Heart left ventricle (tissue), 16 donors: ENCODE data around the gene CLCN4. TPM values are rescaled to one million over a fixed set of nuclear protein-coding genes. Genes with fewer than 3 reads are reported as not detected.

Source experiments
- ATAC-seq, 4 donors: fragments of 200-7000 bp; cut with Tn5 transposase; one replicate each; pipeline ENCODE4 v1.9.1; 2020 to 2022; ENCODE audit warnings: moderate library complexity in 4 of 4, mild to moderate bottlenecking in 3 of 4, moderate number of reproducible peaks in 1 of 4
- DNase-seq, 5 donors: peaks; one replicate each; pipeline ENCODE4 v3.0.0-alpha.2; 2020
- H3K27ac ChIP-seq, 12 donors: fragments of 200-600 bp; sonication (generic) in 4 of 12; one replicate each; pipeline versions ENCODE4 v1.5.0 to v1.8.0; 2016 to 2022; ENCODE audit warnings: mild to moderate bottlenecking in 2 of 12
- H3K27me3 ChIP-seq, 9 donors: fragments of 200-600 bp; sonication (generic) in 2 of 9; one replicate each; pipeline versions ENCODE4 v1.5.1 to v1.8.0; 2016 to 2022; ENCODE audit warnings: mild to moderate bottlenecking in 3 of 9
- H3K36me3 ChIP-seq, 9 donors: fragments of 200-600 bp; sonication (generic) in 2 of 9; one replicate each; pipeline versions ENCODE4 v1.5.0 to v1.8.0; 2018 to 2022; ENCODE audit warnings: mild to moderate bottlenecking in 2 of 9
- H3K4me1 ChIP-seq, 12 donors: fragments of 200-600 bp; sonication (generic) in 4 of 12; one replicate each; pipeline versions ENCODE4 v1.5.0 to v1.8.0; 2016 to 2022; ENCODE audit warnings: mild to moderate bottlenecking in 3 of 12
- H3K4me3 ChIP-seq, 12 donors: fragments of 200-600 bp; sonication (generic) in 4 of 12; one replicate each; pipeline versions ENCODE4 v1.5.0 to v1.8.0; 2017 to 2022; ENCODE audit warnings: mild to moderate bottlenecking in 9 of 12, moderate library complexity in 4 of 12
- H3K9me3 ChIP-seq, 12 donors: fragments of 200-600 bp; sonication (generic) in 4 of 12; one replicate each; pipeline versions ENCODE4 v1.5.0 to v1.8.0; 2016 to 2022; ENCODE audit warnings: mild to moderate bottlenecking in 1 of 12
- POLR2A ChIP-seq, 2 donors: fragments of 450-650 bp; IDR thresholded peaks; one replicate each; pipeline ENCODE4 v1.6.1; 2017; ENCODE audit warnings: antibody characterized with exemption in 2 of 2, mild to moderate bottlenecking in 2 of 2, moderate library complexity in 2 of 2
- WGBS, 4 donors: extraction: QIAGEN DNeasy Blood & Tissue Kit in 2 of 4; methylation state at CpG; one replicate each; pipeline versions ENCODE4 v1.1.5 to v1.1.7; 2013 to 2018; 5-methylcytosine and 5-hydroxymethylcytosine counted together
- intact Hi-C, 10 donors: fragments of 100-400 bp; cut with DNase I; formaldehyde crosslinking; loops; one replicate each; pipeline versions ENCODE4 v1.11.1 to v1.14.2; 2022
- polyA plus RNA-seq, 2 donors: library from polyadenylated mRNA; stranded (reverse); fragments of 200-250 nt; gene quantifications; one replicate each; pipeline ENCODE4 v1.2.3, GENCODE V29; 2013
- total RNA-seq, 9 donors: library from RNA; depleted of rRNA in 2 of 9; stranded (reverse); fragments of >200 nt in 2 of 9; fragmentation: NEBNext Ultra II Directional in 3 of 9; extraction: Animal tissue kit (Norgen Biotek cat#: 25700) in 3 of 9; gene quantifications; one replicate each; pipeline versions ENCODE4 v1.1.0 to v1.2.4, GENCODE V29; 2016 to 2023
- TF ChIP-seq, protein P1 (sequence below), 12 donors: fragments of 200-600 bp; sonication (generic) in 4 of 12; IDR thresholded peaks; one replicate each; pipeline versions ENCODE4 v1.5.0 to v1.8.0; 2018 to 2022; ENCODE audit warnings: antibody characterized with exemption in 12 of 12, mild to moderate bottlenecking in 5 of 12
- donor health status: ischemic (EF 13 %, LVEDD 7.1; RV severe dilation, severe dysfunction).
- donor health status: healthy with polysubstance abuse.
- donor health status: DM: no; HTN: yes; CAD: no.
- donor health status: DM: no; HTN: no; CAD: no.
- donor health status: ischemic (EF 25% LVEDD 6.9; RV normal size, moderate dysfunction).
- donor health status: ischemic (EF 25% LVEDD 5.7; RV mildly dilated, moderate dysfunction).
- donor health status: healthy.
- donor health status: DM: yes; HTN: yes; CAD: no.
- donor health status: ischemic (EF 35%, LVEDD 5.7; RV mildly dilated, moderate dysfunction).
- donor health status: nonischemic (EF 11% LVEDD 7.7; RV severe dilation, severe dysfunction).
- donor health status: DM: yes; HTN: yes; CAD: no.
- donor health status: PGD.
- donor health status: ischemic (EF 29% LVEDD 5.4; RV normal size, mild dysfunction).
- donor health status: nonischemic (EF 23%, LVEDD 6.1; RV moderate dilation, normal function).

The CLCN4 gene
- total and polyA plus RNA-seq, 11 donors: 6.4 to 39.0 (median 29.2) TPM

DNA sequence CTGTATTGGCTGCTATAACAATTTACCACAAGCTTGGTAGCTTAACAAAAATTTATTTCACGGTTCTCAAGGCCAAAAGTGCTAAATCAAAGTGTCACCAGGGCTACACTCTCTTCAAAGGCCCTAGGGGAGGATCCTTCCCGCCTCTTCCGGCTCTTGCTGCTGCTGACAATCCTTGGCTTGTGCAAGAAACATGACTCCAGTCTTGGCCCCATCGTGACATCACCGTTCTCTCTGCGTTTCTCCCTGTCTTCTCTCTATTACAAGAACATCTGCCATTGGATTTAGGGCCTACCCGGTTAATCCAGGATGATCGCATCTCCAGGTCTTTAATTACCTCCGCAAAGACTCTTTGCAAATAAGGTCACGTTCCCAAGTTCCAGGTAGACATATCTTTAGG, 10.4 kb upstream of the CLCN4 start:
- no peak for ATAC-seq
- H3K9me3 ChIP-seq: no peaks in the 10 kb centered on the region

DNA sequence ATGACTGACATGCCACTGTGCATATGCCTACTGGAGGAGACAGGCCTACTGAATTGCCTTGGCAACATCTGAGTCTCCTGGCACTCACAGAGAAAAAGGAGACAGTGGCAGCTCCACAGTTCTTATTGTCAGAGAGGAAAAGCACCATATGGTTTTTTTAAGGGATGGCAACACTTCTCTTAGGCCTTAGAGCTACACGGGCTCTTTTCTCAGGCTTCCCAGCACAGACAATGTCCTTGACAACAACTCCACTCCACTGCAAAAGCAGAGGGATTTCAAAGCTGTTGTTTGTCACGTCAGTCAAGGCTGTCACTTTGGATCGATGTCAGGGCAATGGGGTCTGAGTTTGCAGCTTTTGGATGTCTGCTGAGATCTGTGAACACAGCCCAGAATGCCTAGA, 4.7 kb upstream of the CLCN4 start:
- 64 to 73% (median 65%) methylated on average over 3 of the region's 3 CpGs for WGBS, 4 donors
- intact Hi-C loops: no loop called here
- H3K9me3 ChIP-seq: no peaks in the 10 kb centered on the region
- H3K36me3 ChIP-seq: no peaks in the 10 kb centered on the region
- no peak overlapping the region for H3K27ac ChIP-seq
- peaks cover 0 to 9% (median 0%) of the 10 kb centered on the region in 12 donors for H3K4me1 ChIP-seq
- no peak for DNase-seq
- no peak for TF ChIP-seq POLR2A (IDR thresholded peaks at IDR 0.05)
- TF ChIP-seq, protein P1, sequence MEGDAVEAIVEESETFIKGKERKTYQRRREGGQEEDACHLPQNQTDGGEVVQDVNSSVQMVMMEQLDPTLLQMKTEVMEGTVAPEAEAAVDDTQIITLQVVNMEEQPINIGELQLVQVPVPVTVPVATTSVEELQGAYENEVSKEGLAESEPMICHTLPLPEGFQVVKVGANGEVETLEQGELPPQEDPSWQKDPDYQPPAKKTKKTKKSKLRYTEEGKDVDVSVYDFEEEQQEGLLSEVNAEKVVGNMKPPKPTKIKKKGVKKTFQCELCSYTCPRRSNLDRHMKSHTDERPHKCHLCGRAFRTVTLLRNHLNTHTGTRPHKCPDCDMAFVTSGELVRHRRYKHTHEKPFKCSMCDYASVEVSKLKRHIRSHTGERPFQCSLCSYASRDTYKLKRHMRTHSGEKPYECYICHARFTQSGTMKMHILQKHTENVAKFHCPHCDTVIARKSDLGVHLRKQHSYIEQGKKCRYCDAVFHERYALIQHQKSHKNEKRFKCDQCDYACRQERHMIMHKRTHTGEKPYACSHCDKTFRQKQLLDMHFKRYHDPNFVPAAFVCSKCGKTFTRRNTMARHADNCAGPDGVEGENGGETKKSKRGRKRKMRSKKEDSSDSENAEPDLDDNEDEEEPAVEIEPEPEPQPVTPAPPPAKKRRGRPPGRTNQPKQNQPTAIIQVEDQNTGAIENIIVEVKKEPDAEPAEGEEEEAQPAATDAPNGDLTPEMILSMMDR (IDR thresholded peaks at IDR 0.05): no peak
- ATAC-seq: no peak
- no peak overlapping the region for H3K4me3 ChIP-seq
- H3K27me3 ChIP-seq: peaks cover 0 to 28% (median 0%) of the 10 kb centered on the region in 9 donors

More for the DNA sequence above, 10.4 kb upstream of the CLCN4 start:
- no peak overlapping the region for H3K4me3 ChIP-seq
- WGBS, 4 donors: 82 to 98% (median 91%) methylated on average over 10 of the region's 10 CpGs
- TF ChIP-seq, protein P1 (IDR thresholded peaks at IDR 0.05): no peak
- no peak for TF ChIP-seq POLR2A (IDR thresholded peaks at IDR 0.05)
- no peak overlapping the region for H3K27ac ChIP-seq
- no peaks in the 10 kb centered on the region for H3K4me1 ChIP-seq
- no peaks in the 10 kb centered on the region for H3K27me3 ChIP-seq
- intact Hi-C loops: no loop called here
- no peak for DNase-seq
- peaks cover 0 to 43% (median 8%) of the 10 kb centered on the region in 9 donors for H3K36me3 ChIP-seq

DNA sequence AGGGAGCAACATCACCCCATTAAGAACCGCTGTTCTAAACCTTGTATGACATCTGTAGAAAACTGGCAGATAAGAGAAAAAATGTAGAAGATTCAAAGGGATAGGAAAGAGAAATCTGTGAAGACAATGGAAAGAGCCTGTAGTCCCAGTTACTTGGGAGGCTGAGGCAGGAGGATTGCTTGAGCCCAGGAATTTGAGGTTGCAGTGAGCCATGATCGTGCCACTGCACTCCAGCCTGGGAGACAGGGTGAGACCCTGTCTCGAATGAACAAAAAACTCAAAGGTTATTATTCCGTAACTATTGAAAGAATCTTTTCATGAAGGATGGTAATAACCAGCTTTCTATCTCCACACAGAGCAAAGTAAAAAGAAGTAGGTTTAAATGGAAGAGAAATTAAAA, 1.6 kb upstream of the CLCN4 start:
- Histone ChIP-seq H3K9me3 (no peaks in the 10 kb centered on the region), H3K27ac (no peak overlapping the region), H3K36me3 (no peaks in the 10 kb centered on the region), H3K4me3 (no peak overlapping the region), H3K27me3 (peaks cover 0 to 57% (median 0%) of the 10 kb centered on the region in 9 donors), H3K4me1 (peaks cover 0 to 21% (median 5%) of the 10 kb centered on the region in 12 donors)
- intact Hi-C loops: no loop called here
- no peak for DNase-seq
- TF ChIP-seq, protein P1 (IDR thresholded peaks at IDR 0.05): no peak
- TF ChIP-seq POLR2A (IDR thresholded peaks at IDR 0.05): no peak
- 77 to 91% (median 84%) methylated on average over 4 of the region's 4 CpGs for WGBS, 4 donors
- no peak for ATAC-seq

GRCh38 chrX:10157032-10157341, 212 bp downstream of the CLCN4 start:
- WGBS, 4 donors: 8 to 22% (median 16%) methylated on average over 7 of the region's 7 CpGs
- Histone ChIP-seq H3K4me1 (peaks cover 0 to 21% (median 5%) of the 10 kb centered on the region in 12 donors), H3K27ac (peak overlapping the region; percentile 53 to 85 (median 68)), H3K9me3 (no peaks in the 10 kb centered on the region), H3K36me3 (no peaks in the 10 kb centered on the region), H3K4me3 (peak overlapping the region in 11 of 12 donors; percentile 16 to 61 (median 45)), H3K27me3 (peaks cover 0 to 67% (median 0%) of the 10 kb centered on the region in 9 donors)
- intact Hi-C loops: no loop called here
- DNase-seq: no peak
- no peak for ATAC-seq
- no peak for TF ChIP-seq POLR2A (IDR thresholded peaks at IDR 0.05)
- TF ChIP-seq, protein P1 (IDR thresholded peaks at IDR 0.05): no peak
